Embryonic facial prominence (tissue), 1 donor: ENCODE measurements around the gene ODC1.
"Not testable (repeated sequence)": the region's sequence is repeated elsewhere in the genome, so short reads cannot be mapped to it uniquely, and the experiment has no call there.

Experiments
- DNase-seq: peaks from one replicate; pipeline ENCODE4 v3.0.0-alpha.2; 2016; ENCODE audit errors: extremely low spot score

Gene ODC1

GRCh38 chr2:10447895-10448575 is at the start of gene ODC1:
Gene ODC1 (minus strand): TSS chr2:10448327. CDS start chr2:10445032, 3,295 bp downstream.
- peak; percentile 90 for DNase-seq

GRCh38 chr2:10497797-10498251 is 49.7 kb upstream of the ODC1 start:
- DNase-seq, result no peak

GRCh38 chr2:10495988-10496313 is 47.8 kb upstream of the ODC1 start:
- no peak for DNase-seq

GRCh38 chr2:10495311-10495987 is 47.3 kb upstream of the ODC1 start:
- DNase-seq, result no peak

- DNase-seq, result no peak
Observed at GRCh38 chr2:10494351-10495066, 46.4 kb upstream of the ODC1 start.

- no peak for DNase-seq
Observed at GRCh38 chr2:10493634-10494281, 45.6 kb upstream of the ODC1 start.

GRCh38 chr2:10493075-10493633 is 45.0 kb upstream of the ODC1 start:
- DNase-seq, result no peak

GRCh38 chr2:10490806-10491291 is 42.7 kb upstream of the ODC1 start:
- DNase-seq, result no peak

- no peak for DNase-seq
Observed at GRCh38 chr2:10489842-10490555, 41.9 kb upstream of the ODC1 start.

GRCh38 chr2:10488142-10488541 is 40.0 kb upstream of the ODC1 start:
- not testable (repeated sequence) for DNase-seq

- not testable (repeated sequence) for DNase-seq
Observed at GRCh38 chr2:10487741-10488104, 39.6 kb upstream of the ODC1 start.

- no peak for DNase-seq
Observed at GRCh38 chr2:10487081-10487740, 39.1 kb upstream of the ODC1 start.

- no peak for DNase-seq
Observed at GRCh38 chr2:10486601-10487079, 38.5 kb upstream of the ODC1 start.

GRCh38 chr2:10486091-10486490 is 38.0 kb upstream of the ODC1 start:
- no peak for DNase-seq

GRCh38 chr2:10482913-10483312 is 34.8 kb upstream of the ODC1 start:
- DNase-seq, result no peak

- DNase-seq, result no peak
Observed at GRCh38 chr2:10482460-10482859, 34.3 kb upstream of the ODC1 start.

- no peak for DNase-seq
Observed at GRCh38 chr2:10481666-10482157, 33.6 kb upstream of the ODC1 start.

- DNase-seq, result no peak
Observed at GRCh38 chr2:10481055-10481665, 33.0 kb upstream of the ODC1 start.

GRCh38 chr2:10480359-10480949 is 32.3 kb upstream of the ODC1 start:
- no peak for DNase-seq

GRCh38 chr2:10478916-10479315 is 30.8 kb upstream of the ODC1 start:
- no peak for DNase-seq
